Testis (tissue), 2 donors: ENCODE data around the gene ZSWIM6.

Source experiments
- POLR2A ChIP-seq: fragments of 450-650 bp; IDR thresholded peaks from one replicate; pipeline ENCODE4 v1.6.1; 2017; ENCODE audit warnings: antibody characterized with exemption, mild to moderate bottlenecking, moderate library complexity
- TF ChIP-seq, protein P1 (sequence below), 3 experiments: fragments of 450-650 bp in 2 of 3; fragments of 200-600 bp in 1 of 3; sonication (generic) in 1 of 3; IDR thresholded peaks; one replicate each; pipeline ENCODE4 v1.5.1; 2016 to 2019; ENCODE audit warnings: antibody characterized with exemption in 3 of 3, mild to moderate bottlenecking in 2 of 3, moderate library complexity in 1 of 3

- TF ChIP-seq, protein P1, sequence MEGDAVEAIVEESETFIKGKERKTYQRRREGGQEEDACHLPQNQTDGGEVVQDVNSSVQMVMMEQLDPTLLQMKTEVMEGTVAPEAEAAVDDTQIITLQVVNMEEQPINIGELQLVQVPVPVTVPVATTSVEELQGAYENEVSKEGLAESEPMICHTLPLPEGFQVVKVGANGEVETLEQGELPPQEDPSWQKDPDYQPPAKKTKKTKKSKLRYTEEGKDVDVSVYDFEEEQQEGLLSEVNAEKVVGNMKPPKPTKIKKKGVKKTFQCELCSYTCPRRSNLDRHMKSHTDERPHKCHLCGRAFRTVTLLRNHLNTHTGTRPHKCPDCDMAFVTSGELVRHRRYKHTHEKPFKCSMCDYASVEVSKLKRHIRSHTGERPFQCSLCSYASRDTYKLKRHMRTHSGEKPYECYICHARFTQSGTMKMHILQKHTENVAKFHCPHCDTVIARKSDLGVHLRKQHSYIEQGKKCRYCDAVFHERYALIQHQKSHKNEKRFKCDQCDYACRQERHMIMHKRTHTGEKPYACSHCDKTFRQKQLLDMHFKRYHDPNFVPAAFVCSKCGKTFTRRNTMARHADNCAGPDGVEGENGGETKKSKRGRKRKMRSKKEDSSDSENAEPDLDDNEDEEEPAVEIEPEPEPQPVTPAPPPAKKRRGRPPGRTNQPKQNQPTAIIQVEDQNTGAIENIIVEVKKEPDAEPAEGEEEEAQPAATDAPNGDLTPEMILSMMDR (IDR thresholded peaks at IDR 0.05): no peak
- no peak for TF ChIP-seq POLR2A
These were observed 47.6 kb downstream of the ZSWIM6 start for GRCh38 chr5:61379677-61380076.
